ENCODE data around the gene SLC38A5.
"Not testable (repeated sequence)": the region's sequence is repeated elsewhere in the genome, so short reads cannot be mapped to it uniquely, and the experiment has no call there.

SLC38A5 gene

DNA sequence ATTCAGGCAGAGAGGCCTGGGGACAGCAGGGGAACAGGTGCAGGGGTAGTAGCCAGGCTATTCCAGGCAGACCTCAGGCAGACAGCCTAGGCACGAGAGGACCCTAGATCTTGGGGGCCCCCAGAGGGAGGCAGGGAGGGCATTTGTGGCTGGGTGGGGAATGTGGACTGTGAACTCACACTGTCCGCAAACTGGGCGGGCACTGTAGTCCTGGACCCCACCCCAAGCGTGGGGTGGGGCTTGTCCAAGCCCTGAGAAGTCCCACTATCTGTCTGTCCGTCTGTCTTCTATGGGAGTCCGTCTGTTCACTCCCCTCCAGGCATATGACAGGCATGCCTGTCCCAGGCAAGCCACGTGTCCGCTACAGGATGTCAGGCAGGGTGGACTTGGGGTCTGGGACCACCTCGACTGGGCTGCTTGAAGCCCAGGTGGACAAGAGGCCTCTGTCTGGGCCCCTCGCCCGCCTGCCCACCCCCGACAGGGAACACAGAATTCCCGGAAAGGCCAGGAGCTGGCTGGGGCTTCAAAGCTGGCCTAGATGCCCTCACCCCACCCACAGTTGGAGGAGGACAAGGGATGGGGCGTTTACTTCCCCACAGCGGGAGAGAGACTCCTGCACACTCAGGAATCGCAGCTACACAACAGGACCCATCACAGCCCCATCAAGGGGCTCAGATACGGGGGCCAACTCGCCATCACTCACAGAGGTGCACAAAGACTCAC is at the start of gene SLC38A5:
TSS of gene SLC38A5 (minus strand) at position 151 of the 723 bp plus-strand sequence. CDS start 2,336 bp downstream, outside the sequence.
- no peak for DNase-seq

- DNase-seq, result not testable (repeated sequence)
These were observed 49.4 kb upstream of the SLC38A5 start for GRCh38 chrX:48519481-48519880.

GRCh38 chrX:48516987-48517386 is 46.9 kb upstream of the SLC38A5 start:
- DNase-seq, result no peak

- no peak for DNase-seq
These were observed 46.2 kb upstream of the SLC38A5 start for GRCh38 chrX:48516285-48516684.

DNA sequence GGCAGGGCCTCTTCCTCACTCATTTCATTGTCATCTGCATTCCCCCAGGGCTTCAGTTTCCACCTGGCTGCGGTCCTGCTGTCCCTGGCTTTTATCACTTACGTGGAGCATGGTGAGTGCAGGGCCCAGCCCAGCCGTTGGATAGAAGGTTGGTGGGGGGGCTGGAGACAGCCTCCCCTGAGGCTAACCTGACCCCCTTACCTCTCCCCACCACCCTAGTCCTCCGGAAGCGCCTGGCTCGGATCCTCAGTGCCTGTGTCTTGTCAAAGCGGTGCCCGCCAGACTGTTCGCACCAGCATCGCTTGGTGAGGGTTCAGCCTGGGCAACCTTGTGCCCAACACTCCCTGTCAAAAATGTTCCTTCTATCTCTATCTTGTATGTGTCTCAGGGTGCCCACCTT is 45.8 kb upstream of the SLC38A5 start:
- no peak for DNase-seq

DNA sequence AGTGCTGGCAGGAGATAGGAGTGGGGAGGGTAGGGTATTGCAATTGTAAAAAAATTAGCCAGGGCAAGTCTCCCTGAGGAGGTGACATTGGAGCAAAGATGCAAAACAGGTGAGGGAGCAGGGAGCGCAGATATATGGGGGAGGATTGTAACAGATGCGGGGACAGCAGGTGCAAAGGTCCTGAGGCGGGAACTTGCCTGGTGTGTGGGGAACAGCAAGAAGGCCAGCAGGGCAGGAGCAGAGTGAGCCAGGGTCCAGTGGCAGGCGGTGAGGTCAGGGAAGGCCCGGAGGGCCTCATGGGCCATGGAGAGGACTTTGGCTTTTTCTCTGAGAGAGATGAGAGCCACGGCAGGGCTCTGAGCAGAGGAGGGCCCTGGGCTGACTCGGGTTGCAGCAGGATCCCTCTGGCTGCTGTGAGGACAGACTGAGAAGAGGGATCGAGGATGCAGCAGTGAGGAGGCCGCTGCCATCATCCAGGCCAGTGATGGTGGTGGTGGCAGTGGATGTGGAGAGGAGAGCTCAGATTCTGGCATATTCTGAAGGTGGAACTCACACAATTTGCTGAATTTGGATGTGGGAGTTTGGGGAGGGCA is 44.9 kb upstream of the SLC38A5 start:
- no peak for DNase-seq

GRCh38 chrX:48514126-48514806 is 44.2 kb upstream of the SLC38A5 start:
- no peak for DNase-seq

DNA sequence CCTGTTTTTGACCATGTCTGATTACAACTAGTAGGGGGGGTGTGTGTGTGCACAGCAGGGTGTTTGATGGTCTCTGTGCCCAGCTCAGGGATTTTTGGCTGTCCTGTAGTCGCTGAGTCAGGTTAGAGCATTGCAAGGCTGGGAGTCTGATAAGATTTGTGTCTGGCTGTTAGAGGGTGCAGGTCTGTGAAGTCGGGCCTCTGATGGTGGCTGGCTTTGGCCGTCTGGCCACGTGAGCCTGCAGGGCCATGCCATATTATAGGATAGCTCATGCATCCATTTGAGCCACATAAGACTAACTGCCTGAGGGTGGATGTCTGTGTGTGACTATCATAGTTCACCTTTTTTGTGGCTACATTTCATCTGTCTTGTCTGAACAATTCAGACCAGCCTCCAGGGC is 43.6 kb upstream of the SLC38A5 start:
- no peak for DNase-seq

- no peak for DNase-seq
These were observed 42.4 kb upstream of the SLC38A5 start for GRCh38 chrX:48512371-48512935.

GRCh38 chrX:48511560-48511959 is 41.5 kb upstream of the SLC38A5 start:
- no peak for DNase-seq

DNA sequence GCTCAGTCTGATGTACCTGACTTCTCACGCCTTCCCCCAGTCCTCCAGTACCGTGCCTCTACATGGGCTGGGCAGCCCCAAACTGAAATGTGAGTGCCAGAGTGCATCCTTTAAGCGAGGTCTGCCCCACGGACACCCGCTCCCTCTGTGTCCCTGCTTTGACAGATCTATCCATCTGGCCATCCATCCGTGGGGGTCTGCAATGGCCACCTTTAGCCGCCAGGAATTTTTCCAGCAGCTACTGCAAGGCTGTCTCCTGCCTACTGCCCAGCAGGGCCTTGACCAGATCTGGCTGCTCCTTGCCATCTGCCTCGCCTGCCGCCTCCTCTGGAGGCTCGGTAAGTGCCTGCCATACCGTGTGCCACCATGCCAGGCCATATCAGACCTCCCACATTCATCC is 39.6 kb upstream of the SLC38A5 start:
- no peak for DNase-seq

GRCh38 chrX:48509245-48509590 is 39.2 kb upstream of the SLC38A5 start:
- DNase-seq, result no peak

GRCh38 chrX:48508400-48509244 is 38.6 kb upstream of the SLC38A5 start, which contains the start of gene PORCN:
TSS of gene PORCN (plus strand) at chrX:48508992. CDS start at chrX:48509821, 829 bp downstream.
- DNase-seq, result peak; percentile 80

DNA sequence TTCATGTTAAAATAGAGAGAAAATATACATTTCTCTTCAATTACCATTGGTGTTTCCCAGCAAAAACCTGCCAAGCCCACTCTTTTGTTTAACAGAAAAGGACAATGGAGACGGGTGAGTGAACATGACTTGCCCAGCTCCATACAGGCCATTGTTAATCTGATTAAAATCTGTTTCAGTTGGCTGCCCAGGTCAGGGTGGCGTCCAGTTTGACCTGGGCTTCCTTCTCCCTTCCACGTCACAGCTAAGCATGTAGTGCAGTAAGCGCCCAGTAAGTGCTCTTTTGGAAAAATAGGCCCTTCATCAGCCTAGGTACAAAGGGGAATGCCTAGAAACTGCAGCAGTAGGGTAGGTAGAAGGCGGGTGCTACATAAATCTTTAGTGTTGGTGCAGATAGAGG is 37.2 kb upstream of the SLC38A5 start:
- DNase-seq, result no peak

DNA sequence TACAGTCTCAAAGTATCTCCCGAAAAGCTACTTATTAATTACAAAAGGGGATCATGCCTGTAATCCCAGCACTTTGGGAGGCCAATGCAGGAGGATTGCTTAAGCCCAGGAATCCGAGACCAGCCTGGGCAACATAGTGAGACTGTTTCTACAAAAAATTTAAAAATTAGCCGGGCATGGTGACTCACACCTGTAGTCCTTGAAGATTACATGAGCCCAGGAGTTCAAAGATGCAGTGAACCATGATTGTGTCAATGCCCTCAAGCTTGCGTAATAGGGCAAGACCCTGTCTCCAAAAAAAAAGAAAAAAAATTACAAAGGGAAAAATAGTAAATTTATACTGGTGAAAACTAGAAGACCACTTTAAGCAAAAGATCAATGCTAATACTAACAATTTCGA is 35.4 kb upstream of the SLC38A5 start:
- DNase-seq, result no peak

DNA sequence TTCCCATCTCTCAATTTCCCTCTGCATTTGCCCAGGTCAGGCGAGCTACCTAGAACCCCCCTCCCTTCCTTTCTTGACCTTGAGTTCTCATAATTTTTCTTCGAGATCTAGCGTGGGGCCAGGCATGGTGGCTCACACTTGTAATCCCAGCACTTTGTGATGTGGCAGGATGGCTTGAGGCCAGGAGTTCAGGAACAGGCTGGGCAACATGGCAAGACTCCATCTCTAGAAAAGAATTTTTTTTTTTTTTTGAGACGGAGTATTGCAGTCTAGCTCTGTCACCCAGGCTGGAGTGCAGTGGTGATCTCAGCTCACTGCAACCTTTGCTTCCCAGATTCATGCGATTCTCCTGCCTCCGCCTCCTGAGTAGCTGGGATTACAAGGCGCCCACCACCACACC is 34.2 kb upstream of the SLC38A5 start:
- no peak for DNase-seq

GRCh38 chrX:48498374-48498809 is 28.3 kb upstream of the SLC38A5 start:
- no peak for DNase-seq

- DNase-seq, result no peak
These were observed 27.8 kb upstream of the SLC38A5 start for GRCh38 chrX:48497871-48498270.

DNA sequence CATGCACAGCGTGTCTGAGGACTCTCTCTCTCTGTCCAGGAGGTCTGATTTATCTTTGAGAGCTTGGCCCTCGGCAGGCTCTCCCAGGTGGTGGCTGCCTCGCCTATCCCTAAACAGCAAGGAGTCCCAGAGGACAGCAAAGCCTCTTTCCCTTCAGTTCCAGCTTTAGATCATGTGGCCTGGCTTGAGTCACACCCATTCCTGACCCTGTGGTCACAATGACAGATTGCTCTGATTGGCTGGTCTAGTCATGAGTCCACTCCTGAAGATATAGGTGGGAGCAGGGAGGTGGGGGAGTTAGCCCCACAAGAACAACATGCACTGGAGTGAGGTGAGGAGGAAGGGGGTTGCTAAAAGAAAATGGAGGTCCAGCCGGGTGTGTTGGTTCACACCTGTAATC is 26.6 kb upstream of the SLC38A5 start:
- no peak for DNase-seq

DNA sequence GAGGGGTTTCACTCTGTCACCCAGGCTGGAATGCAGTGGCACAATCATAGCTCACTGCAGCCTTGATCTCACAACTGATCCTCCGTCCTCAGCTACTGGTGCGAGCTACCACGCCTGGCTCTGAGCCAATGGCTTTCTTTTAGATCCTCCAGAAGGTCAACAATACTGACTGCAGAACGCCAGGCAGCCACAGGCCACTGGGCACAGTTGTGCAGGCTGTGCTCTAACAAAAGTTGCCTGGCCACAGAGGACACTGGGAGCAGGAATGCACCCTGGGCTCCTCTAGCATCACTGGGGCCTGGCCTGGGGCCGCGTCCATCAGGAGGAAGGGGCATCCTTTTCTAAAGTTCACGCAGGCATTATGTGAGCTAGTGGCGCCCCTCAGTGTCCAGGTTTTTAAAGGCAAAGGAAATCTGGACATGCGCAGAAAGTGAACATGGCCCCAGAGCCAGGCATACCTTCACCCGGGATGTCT is 23.9 kb upstream of the SLC38A5 start:
- no peak for DNase-seq

- no peak for DNase-seq
These were observed 22.3 kb upstream of the SLC38A5 start for GRCh38 chrX:48492293-48492910.

- DNase-seq, result no peak
These were observed 21.7 kb upstream of the SLC38A5 start for GRCh38 chrX:48491809-48492208.

Data from activated naive CD4-positive, alpha-beta T cell treated with Interleukin-2 at 50 U/mL for 16 hours (primary cell).